NCI-H2029 treated with DMSO at 0.1 percent for 48 hours (cell line): Measurements from ENCODE around the gene TMEM238.
"Not testable (repeated sequence)": the region's sequence is repeated elsewhere in the genome, so short reads cannot be mapped to it uniquely, and the experiment has no call there.

Experiments used
- DNase-seq: peaks from one replicate; lab custom pipeline; 2025; lab: John Stamatoyannopoulos, UW

Gene TMEM238

DNA sequence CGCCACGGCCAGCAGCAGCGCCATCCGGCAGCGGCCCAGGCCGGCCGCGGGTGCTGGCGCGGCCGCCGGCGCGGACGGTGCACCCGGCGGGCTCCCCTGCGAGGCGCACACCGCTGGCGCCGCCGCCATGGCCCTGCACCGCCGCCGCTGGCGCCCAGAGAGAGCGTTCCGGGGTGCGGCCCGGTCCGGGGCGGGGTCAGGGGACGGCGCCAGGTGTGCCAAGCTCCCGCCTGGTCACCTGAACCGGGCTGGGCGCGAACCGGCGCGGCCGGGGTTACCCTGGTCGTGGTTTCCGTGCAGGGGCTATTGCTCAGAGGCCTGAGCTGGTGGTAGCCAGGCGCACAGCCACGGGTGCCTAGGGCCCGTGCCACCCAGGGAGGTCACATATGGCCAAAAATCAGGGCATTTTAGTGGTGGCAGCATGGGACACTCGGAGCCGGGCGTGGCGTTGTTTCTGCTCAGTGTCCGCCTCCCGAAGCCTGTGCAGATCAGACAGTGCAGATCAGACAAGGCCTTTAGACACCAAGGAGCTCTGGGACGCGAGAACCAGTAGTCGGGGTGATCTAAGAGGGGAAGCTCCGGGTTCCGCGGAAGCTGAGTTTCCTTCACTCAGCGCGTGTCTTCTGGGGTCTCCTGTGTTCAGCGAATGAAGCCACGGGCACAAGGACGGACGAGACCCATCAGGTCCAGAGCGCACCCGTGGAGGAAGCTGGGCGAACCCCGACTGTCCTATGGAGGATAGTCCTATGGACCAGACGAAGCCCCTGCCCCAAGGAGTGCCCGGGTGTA is at the start of gene TMEM238:
TSS of gene TMEM238 (minus strand) at position 162 of the 789 bp plus-strand sequence. CDS start at position 129, 33 bp downstream.
- no peak for DNase-seq

GRCh38 chr19:55433292-55433691 is 49.2 kb upstream of the TMEM238 start:
- DNase-seq, result no peak

DNA sequence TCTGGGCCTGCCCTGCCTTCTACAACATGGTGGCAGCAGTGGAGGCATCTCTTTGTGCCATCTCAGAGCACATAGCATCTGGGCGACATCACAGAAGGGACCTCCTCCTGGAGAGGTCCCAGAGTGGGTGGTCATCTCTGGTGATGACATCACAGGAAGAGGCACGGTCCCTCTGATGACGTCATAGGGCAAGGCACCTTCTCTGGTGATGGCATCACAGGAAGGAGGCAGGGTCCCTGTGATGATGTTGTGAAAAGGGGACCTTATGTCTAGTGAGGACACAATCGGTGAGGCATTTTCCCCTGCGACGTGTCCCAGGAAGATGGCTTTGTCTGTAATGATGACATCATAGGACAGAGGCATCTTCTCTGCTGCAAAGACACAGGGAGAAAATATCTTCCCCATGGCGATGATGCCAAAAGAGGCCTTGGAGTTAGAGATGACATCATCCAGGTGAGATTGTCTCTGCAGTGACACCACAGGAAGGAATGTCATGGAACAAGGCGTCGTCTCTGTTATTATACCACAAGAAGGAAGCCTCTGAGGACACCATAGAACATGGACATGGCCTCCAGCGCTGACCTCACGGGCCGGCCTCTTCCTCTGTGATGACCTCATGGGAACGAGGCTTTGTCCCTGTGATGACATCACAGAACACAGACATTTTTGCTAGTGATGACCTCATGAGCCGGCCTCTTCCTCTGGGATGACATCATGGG is 48.3 kb upstream of the TMEM238 start:
- no peak for DNase-seq

DNA sequence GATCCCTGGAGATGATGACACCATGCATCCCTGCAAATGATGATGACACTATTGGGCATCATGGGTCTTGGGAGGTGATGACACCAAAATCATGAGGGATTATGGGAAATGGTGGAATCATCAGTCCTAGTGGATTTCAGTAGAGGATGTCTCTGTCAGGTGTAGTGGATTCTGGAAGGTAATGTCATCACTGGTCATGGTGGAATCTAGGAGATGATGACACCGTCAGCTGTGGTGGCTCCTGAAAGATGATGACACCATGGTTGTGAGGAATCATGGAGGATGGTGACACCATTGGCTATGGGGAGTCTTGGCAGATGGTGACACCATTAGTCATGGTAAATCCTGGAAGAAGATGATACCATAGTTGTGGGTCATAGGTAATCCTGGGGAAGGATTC is 47.1 kb upstream of the TMEM238 start:
- DNase-seq, result no peak

DNA sequence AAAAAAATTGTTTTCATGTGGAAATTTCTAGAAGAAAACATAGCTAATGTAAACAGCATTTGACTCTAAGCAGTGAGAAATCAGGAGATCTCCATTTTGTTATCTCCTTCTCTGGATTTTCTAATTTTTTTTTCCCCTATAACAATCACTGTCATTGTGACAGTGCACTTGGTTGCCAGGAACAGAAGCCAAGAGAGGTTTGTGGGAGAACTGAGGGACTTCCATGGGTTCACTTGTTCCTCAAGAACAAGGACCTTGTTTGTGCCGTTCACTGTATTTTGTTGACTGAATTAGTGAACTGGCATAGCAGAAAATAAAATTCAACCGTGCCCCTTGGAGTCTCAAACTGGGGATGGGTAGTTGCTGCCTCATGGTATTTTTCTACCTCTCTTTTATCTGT is 42.0 kb upstream of the TMEM238 start:
- DNase-seq, result no peak

GRCh38 chr19:55424518-55424917 is 40.4 kb upstream of the TMEM238 start:
- DNase-seq, result no peak

- DNase-seq, result no peak
These were observed 39.3 kb upstream of the TMEM238 start for GRCh38 chr19:55423225-55424005.

DNA sequence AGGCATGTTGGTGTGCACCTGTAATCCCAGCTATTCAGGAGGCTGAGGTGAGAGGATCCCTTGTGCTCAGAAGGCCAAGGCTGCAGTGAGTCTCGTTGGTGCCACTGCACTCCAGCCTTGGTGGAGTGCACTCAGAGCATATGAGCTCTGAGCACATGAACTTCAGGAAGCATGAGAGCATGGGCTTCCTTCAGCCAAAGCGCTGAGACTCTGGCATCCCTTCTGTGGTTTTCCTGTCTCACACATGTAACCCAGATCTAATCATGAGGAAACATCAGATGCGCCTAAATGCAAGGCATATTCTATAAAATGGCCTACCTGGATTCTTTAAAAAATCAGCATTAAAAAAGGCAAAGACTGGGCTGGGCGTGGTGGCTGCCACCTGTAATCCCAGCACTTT is 37.2 kb upstream of the TMEM238 start:
- DNase-seq, result not testable (repeated sequence)

- DNase-seq, result no peak
These were observed 35.6 kb upstream of the TMEM238 start for GRCh38 chr19:55419624-55420236.

DNA sequence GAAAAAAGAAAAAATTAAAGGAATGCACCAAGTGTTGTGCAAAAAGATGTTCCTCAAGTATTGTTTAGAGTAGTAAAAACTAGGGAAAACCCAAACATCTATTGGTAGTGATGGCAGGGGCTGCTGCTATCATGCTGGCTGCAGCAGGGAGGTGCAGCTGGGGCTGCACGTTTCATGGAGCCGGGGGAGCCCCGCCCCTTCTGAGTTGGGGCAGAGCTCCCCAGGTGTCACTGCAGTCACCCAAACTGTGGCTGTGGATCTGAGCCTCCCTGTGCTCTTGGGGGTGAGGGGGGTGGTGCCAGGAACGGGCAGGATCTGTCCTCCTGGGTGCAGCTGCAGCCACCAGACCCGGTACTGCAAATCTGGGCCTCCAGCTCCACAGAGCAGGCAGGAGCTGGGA is 35.0 kb upstream of the TMEM238 start:
- DNase-seq, result no peak

DNA sequence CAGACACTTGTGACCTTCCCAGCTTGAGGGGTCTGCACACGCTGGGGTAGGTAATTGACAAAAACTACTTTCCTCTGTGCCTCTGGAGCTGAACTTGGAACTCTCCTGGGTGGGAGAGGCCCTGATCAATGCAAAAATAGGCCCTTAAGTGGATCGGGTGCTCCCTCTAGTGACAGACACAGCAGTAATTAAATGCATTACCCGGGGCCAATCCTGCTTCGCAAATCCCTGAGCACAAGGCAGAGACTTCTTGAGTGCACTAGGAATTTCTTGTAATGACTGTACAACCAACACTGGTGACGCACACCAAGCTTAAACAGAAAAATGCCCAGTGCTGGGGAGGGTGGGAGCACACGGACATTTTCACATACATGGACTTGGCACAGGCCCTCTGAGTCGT is 34.1 kb upstream of the TMEM238 start:
- peak; percentile 3 for DNase-seq

GRCh38 chr19:55410168-55410567 is 26.1 kb upstream of the TMEM238 start:
- DNase-seq, result no peak

- not testable (repeated sequence) for DNase-seq
These were observed 25.1 kb upstream of the TMEM238 start for GRCh38 chr19:55409179-55409578.

- no peak for DNase-seq
These were observed 24.4 kb upstream of the TMEM238 start for GRCh38 chr19:55408533-55408872.

GRCh38 chr19:55407800-55408532 is 23.9 kb upstream of the TMEM238 start:
- DNase-seq, result peak; percentile 98

- DNase-seq, result not testable (repeated sequence)
These were observed 23.4 kb upstream of the TMEM238 start, which contains the start of gene UBE2S for GRCh38 chr19:55407550-55407799. Gene UBE2S (minus strand): TSS chr19:55407788. CDS start chr19:55407589, 199 bp downstream.

DNA sequence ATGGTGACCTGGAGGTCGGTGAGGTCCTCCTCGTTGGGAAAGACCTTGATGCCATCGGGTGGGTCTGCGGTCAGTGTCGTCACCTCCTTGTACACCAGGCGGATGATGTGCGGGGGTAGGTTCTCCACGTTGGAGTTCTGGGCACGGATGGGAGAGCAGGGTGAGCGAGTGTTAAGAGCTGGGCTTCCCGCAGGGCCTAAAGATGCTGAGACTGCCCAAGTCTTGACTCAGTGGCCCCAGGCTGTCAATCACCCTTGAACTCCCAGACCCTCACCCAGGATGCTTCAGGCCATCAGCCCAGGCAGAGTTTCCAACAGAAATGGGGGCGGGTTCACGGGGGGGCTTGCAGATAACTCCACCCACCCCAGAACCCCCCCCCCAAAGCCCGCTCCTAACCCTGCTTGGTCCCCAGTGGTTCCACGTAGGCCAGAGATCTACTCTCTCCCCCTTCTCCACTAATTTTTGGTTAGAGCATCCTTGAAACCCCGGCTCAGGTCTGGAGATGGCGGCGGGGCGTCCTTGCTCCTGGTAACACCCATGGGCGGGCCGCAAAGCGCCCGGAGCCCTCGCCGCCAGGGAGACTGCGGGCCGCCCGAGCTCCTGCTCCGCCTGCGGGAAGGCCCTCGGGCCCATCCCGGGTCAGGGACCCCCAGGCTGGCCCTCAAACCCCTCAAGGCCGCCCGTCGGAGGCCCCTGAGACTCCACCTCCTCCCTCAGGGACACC is 22.9 kb upstream of the TMEM238 start:
- no peak for DNase-seq

- DNase-seq, result no peak
These were observed 22.2 kb upstream of the TMEM238 start for GRCh38 chr19:55406091-55406825.

DNA sequence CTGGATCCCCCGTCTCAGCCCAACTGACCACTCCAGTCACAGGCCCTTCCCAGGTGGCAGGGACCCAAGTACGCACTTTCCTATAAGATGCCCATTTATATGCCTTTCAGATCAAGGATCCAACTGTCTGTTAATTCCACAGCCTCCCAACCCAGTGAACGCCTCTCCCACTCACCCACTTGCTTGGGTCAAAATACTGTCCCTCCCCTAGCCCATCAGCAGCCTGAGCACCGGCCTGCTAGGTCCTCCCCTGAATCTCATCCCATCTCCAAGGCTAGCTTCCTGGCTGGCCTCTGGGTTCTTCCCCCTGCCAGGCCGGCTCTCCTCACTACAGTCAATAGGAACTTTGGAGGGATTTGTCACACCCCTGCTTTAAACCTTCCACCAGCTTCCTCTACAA is 21.5 kb upstream of the TMEM238 start:
- DNase-seq, result no peak

DNA sequence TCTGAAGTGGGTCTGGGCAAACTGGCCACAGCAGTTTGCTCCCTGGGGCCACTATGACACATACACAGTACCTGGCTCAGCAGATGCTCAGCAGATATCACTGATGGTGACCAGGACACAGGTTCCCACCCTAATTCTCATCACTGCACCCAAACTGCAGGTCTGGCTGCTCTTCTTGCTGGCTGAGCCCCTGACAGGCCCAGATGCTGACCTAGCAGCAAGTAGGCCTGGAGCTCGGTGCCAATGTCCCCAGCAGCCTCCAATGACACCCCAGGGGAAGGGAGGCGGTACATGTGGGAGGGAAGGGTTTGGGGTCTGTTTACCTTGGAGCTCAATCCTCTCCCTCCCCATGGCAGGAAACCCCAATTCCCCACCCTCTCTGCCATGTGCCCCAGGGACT is 18.4 kb upstream of the TMEM238 start:
- DNase-seq, result no peak
